Measurements from ENCODE around the gene ZBTB16.

DNA sequence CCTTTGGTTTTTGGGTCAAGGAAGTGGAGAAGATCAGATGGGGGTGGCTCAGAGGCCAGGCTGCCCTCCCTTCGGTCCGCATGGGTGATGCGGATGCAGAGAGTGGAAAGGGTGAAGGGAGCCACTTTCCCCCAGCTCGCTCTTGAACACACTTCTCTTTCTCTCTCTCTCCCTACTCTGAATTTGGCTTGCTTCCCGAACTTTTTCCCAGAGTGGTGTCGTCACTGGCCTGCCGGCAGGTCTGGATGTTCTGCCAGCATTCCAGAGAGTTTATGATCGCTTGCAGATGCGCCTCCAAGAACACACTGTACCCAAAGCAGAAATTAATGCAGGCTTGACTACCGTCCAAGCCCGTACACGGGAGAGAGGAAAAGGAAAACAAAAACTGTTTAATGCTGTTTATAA lies 103.2 kb downstream of the ZBTB16 start:
- TF ChIP-seq, protein P1, sequence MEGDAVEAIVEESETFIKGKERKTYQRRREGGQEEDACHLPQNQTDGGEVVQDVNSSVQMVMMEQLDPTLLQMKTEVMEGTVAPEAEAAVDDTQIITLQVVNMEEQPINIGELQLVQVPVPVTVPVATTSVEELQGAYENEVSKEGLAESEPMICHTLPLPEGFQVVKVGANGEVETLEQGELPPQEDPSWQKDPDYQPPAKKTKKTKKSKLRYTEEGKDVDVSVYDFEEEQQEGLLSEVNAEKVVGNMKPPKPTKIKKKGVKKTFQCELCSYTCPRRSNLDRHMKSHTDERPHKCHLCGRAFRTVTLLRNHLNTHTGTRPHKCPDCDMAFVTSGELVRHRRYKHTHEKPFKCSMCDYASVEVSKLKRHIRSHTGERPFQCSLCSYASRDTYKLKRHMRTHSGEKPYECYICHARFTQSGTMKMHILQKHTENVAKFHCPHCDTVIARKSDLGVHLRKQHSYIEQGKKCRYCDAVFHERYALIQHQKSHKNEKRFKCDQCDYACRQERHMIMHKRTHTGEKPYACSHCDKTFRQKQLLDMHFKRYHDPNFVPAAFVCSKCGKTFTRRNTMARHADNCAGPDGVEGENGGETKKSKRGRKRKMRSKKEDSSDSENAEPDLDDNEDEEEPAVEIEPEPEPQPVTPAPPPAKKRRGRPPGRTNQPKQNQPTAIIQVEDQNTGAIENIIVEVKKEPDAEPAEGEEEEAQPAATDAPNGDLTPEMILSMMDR (conservative IDR thresholded peaks at IDR 0.05) = no peak
- TF ChIP-seq EZH2 (IDR thresholded peaks at IDR 0.05; ENCODE audit: low read depth) = no peak
